Fibroblast of the aortic adventitia (primary cell): Measurements from ENCODE around the gene DCP2. TPM values are rescaled to one million over a fixed set of nuclear protein-coding genes. Genes with fewer than 3 reads are reported as not detected.

Experiments used
- DNase-seq: peaks from one replicate; pipeline ENCODE4 v3.0.0-alpha.2; 2010; ENCODE audit warnings: low read depth
- H3K4me3 ChIP-seq: 2 replicates; pipeline ENCODE4 v1.5.1; 2011; ENCODE audit warnings: low read depth, mild to moderate bottlenecking, control low read depth, low read length, moderate library complexity
- CTCF ChIP-seq: IDR thresholded peaks from 2 replicates; pipeline ENCODE4 v1.5.1; 2011; ENCODE audit warnings: mild to moderate bottlenecking, low read length, control low read depth, inconsistent platforms; ENCODE audit not compliant: insufficient read depth
- total RNA-seq: library from RNA; depleted of rRNA; stranded (reverse); fragments of >200 nt; gene quantifications from 2 replicates; pipeline ENCODE4 v1.2.3, GENCODE V29; 2012; ENCODE audit warnings: low replicate concordance

DCP2 gene
- total RNA-seq, 1 donor, result 34.4 TPM

DNA sequence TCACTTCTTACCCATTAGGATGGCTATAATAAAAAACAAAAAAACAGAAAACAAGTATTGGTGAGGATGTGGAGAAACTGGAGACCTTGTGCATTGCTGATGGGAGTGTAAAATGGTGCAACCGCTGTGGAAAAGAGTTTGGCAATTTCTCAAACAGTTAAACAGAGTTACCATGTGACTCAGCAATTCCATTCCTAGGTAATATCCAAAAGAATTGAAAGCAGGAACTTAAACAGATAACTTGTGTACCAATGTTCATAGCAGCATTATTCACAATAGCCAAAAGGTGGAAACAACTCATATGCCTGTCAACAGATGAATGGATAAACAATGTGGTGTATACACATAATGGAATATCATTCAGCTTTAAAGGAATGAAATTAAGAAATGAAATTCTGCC lies 28.9 kb downstream of the DCP2 start:
- peak; percentile 30 for DNase-seq

GRCh38 chr5:113017881-113018635 lies 41.5 kb downstream of the DCP2 start:
- no peak for TF ChIP-seq CTCF
- no peak for DNase-seq
- H3K4me3 ChIP-seq, result no peak overlapping the region

More for the DNA sequence above, 28.9 kb downstream of the DCP2 start:
- TF ChIP-seq CTCF, result no peak
- no peak overlapping the region for H3K4me3 ChIP-seq

DNA sequence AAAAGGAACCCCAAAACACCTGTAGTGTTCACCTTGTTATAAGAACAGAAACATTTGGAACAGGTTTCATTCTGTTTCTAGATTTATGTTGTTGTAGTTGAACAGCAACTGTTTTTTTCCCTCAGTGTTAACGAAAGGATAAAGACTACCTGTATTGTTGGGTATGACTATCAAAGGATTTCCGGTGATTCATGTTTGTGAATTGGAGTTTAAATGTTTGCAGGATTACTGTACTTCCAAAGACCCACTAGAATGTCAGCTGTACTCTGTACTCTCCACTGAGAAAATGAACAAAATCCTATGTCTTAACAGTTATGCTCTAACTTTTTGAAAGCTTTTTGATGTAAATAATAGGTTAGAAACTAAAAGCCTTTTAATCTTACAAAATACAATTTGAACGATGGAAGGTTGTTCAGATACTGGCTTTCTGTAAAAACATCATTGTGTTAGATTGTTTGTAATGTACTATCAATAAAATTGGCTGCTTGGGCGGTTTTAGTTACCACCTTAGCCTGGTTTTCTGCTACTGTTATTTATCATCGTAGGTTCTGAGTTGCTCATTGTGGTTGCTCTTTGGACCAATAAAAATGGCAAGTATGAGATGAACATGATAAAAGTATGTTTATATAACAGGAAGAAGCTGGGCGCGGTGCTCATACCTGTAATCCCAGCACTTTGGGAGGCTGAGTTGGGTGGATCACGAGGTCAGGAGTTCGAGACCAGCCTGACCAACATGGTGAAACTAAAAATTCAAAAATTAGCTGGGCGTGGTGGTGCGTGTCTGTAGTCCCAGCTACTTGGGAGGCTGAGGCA lies 44.1 kb downstream of the DCP2 start:
- no peak overlapping the region for H3K4me3 ChIP-seq
- peak; percentile 60 for DNase-seq
- no peak for TF ChIP-seq CTCF

DNA sequence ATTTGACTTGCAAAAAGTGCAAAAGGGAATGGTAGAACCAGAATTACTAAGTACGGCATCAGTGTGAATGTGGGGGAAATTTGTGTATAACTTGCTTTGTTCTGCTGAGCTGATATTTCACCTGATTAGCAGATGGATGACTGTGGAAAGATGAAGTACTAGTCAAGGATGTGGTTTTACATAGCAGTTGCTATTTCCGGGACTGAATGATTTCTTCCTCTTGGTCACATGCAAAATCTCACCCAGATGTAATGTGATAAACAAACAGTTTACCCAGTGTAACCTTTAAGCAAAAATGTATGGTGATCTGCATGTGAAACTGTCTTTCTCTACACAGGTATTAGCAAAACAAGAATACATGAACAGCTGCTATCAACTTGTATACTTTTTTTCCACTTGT lies 46.1 kb downstream of the DCP2 start:
- DNase-seq, result no peak
- TF ChIP-seq CTCF, result no peak
- no peak overlapping the region for H3K4me3 ChIP-seq

GRCh38 chr5:113024076-113024697 lies 47.6 kb downstream of the DCP2 start:
- TF ChIP-seq CTCF, result no peak
- DNase-seq, result no peak
- no peak overlapping the region for H3K4me3 ChIP-seq

DNA sequence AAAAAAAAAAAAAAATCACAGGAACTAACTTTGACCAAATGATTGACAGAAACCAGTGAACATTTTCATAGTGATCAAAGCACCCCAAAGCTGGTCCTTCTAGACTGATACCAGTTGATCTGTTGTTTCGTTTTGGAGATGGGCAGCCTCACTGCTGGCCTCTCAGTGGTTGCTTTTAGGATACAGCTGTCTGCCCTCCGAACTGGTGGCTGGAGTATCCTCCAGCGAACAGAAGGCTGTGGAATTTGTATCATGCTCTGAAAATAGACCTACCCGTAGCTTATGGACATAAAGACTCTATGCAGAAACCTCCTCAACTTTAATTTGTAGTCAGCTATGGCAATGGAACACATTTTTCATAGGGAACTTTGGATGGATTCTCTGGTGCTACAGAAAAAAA lies 49.0 kb downstream of the DCP2 start:
- no peak for TF ChIP-seq CTCF
- H3K4me3 ChIP-seq, result no peak overlapping the region
- no peak for DNase-seq
